ENCODE data around the gene WDR45. TPM values are rescaled to one million over a fixed set of nuclear protein-coding genes. Genes with fewer than 3 reads are reported as not detected.

The WDR45 gene
- total RNA-seq, 2 experiments from 2014 or later: 32.4 to 48.7 TPM

DNA sequence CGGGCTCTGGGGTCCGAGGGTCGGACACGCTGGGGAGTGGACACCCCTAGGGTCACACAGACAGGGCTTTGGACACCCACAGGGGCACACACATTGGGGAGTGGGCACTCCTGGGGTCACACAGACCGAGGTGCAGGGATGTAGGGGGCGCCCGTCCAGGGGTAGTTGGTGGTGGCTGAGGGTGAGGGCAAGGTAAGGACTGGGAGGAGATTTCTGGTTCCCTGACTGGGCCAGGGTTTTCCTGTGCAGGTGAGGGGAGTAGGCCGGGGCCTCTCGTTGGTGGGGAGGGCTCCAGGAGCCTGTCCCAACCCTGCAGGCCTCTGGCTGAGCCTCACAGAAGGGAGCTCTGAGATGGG, 21.9 kb upstream of the WDR45 start:
- H3K27ac ChIP-seq (ENCODE audit: low read depth, low read length, poor library complexity, severe bottlenecking): peak overlapping the region; percentile 21
- H3K79me2 ChIP-seq (ENCODE audit: insufficient read depth, low read depth, low read length): peaks cover 8% of the 10 kb centered on the region; the same call in 1 of the 2 replicates
- no TSS peak for BruUV-seq (replicated peaks)
- H2AFZ ChIP-seq (ENCODE audit: low read length): peak overlapping the region; percentile 46; the same call in 1 of the 2 replicates
- intact Hi-C loops (cut with micrococcal nuclease; ENCODE audit: unreplicated experiment): no loop called here
- peak overlapping the region; percentile 98 for H3K4me2 ChIP-seq (ENCODE audit: low read length)
- no peak for TF ChIP-seq EZH2phosphoT487 (IDR thresholded peaks at IDR 0.05; ENCODE audit: borderline replicate concordance, low read depth, low read length)
- TF ChIP-seq, protein P1, sequence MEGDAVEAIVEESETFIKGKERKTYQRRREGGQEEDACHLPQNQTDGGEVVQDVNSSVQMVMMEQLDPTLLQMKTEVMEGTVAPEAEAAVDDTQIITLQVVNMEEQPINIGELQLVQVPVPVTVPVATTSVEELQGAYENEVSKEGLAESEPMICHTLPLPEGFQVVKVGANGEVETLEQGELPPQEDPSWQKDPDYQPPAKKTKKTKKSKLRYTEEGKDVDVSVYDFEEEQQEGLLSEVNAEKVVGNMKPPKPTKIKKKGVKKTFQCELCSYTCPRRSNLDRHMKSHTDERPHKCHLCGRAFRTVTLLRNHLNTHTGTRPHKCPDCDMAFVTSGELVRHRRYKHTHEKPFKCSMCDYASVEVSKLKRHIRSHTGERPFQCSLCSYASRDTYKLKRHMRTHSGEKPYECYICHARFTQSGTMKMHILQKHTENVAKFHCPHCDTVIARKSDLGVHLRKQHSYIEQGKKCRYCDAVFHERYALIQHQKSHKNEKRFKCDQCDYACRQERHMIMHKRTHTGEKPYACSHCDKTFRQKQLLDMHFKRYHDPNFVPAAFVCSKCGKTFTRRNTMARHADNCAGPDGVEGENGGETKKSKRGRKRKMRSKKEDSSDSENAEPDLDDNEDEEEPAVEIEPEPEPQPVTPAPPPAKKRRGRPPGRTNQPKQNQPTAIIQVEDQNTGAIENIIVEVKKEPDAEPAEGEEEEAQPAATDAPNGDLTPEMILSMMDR (conservative IDR thresholded peaks at IDR 0.05; ENCODE audit: low read length): peak; percentile 67
- no peaks in the 10 kb centered on the region for H3K9me3 ChIP-seq (ENCODE audit: low read length)
- DNase-seq (ENCODE audit: low spot score): peak; percentile 17
- no peaks in the 10 kb centered on the region for H4K20me1 ChIP-seq (ENCODE audit: insufficient read depth, low read length)
- ChIA-PET CTCF (ENCODE audit: unreplicated experiment) (interaction anchor here (1.2 kb wide), 1 partner anchor 162 kb away, joined by 3 read pairs; no protein-coding TSS in a partner anchor), POLR2A (interaction anchor here (0.6 kb wide), 1 partner anchor 73 kb away, joined by 10 read pairs; no protein-coding TSS in a partner anchor)
- H3K9me2 ChIP-seq (ENCODE audit: insufficient read depth, low read length): no peaks in the 10 kb centered on the region
- H3K4me1 ChIP-seq (ENCODE audit: insufficient read depth, low read length, poor library complexity, severe bottlenecking): peaks cover 15% of the 10 kb centered on the region
- peak overlapping the region; percentile 85 for H3K4me3 ChIP-seq (ENCODE audit: low read depth, low read length, poor library complexity, severe bottlenecking)
- no peaks in the 10 kb centered on the region for H3K36me3 ChIP-seq (ENCODE audit: insufficient read depth, low read length)

GRCh38 chrX:49100704-49101628, 21.3 kb upstream of the WDR45 start:
- Histone ChIP-seq H3K9me2 (ENCODE audit: insufficient read depth, low read length) (no peaks in the 10 kb centered on the region), H3K27ac (ENCODE audit: low read depth, low read length, poor library complexity, severe bottlenecking) (peak overlapping the region; percentile 85), H3K36me3 (ENCODE audit: insufficient read depth, low read length) (no peaks in the 10 kb centered on the region; the same call in 1 of the 2 replicates), H3K4me3 (ENCODE audit: low read depth, low read length, poor library complexity, severe bottlenecking) (peak overlapping the region; percentile 85), H3K9me3 (ENCODE audit: low read length) (no peaks in the 10 kb centered on the region), H3K4me1 (ENCODE audit: insufficient read depth, low read length, poor library complexity, severe bottlenecking) (peaks cover 15% of the 10 kb centered on the region), H3K4me2 (ENCODE audit: low read length) (peak overlapping the region; percentile 98), H4K20me1 (ENCODE audit: insufficient read depth, low read length) (no peaks in the 10 kb centered on the region), H3K79me2 (ENCODE audit: insufficient read depth, low read depth, low read length) (peaks cover 8% of the 10 kb centered on the region; the same call in 1 of the 2 replicates), H2AFZ (ENCODE audit: low read length) (peak overlapping the region; percentile 46; the same call in 1 of the 2 replicates)
- peak; percentile 93 for DNase-seq (ENCODE audit: low spot score)
- CTCF ChIA-PET (ENCODE audit: unreplicated experiment): no interaction called here
- TSS peak; percentile 85 for BruUV-seq (replicated peaks)
- intact Hi-C loops (cut with micrococcal nuclease; ENCODE audit: unreplicated experiment): no loop called here
- TF ChIP-seq, protein P1 (conservative IDR thresholded peaks at IDR 0.05; ENCODE audit: low read length): no peak
- no peak for TF ChIP-seq EZH2phosphoT487 (IDR thresholded peaks at IDR 0.05; ENCODE audit: borderline replicate concordance, low read depth, low read length)
- POLR2A ChIA-PET: interaction anchor here (0.6 to 1.1 kb wide), 6 partner anchors 9 to 141 kb away, joined by 3 to 10 read pairs (median 4); no protein-coding TSS in a partner anchor
